Neural cell (in vitro differentiated cells): ENCODE measurements around the gene MMRN1. TPM values are rescaled to one million over a fixed set of nuclear protein-coding genes. Genes with fewer than 3 reads are reported as not detected.

Experiments
- H2AFZ ChIP-seq: fragments of 200-600, 300-800 bp; sonication (generic), shearing (Covaris generic); 2 replicates; pipeline ENCODE4 v1.6.0; 2014; ENCODE audit warnings: low read depth, mild to moderate bottlenecking, antibody characterized with exemption, low read length, moderate library complexity
- H3F3A ChIP-seq: fragments of 200-600 bp; shearing (Covaris generic); 2 replicates; pipeline ENCODE4 v1.6.1; 2016; ENCODE audit warnings: mild to moderate bottlenecking, moderate library complexity, mixed read lengths, antibody characterized with exemption, low read length; ENCODE audit not compliant: insufficient read depth, poor library complexity, severe bottlenecking
- H3K27ac ChIP-seq: fragments of 200-600, 300-800 bp; sonication (generic), shearing (Covaris generic); 2 replicates; pipeline ENCODE4 v1.5.1; 2014; ENCODE audit warnings: mild to moderate bottlenecking, low read length, moderate library complexity
- H3K27me3 ChIP-seq: fragments of 300-800, 200-600 bp; sonication (generic), shearing (Covaris generic); 2 replicates; pipeline ENCODE4 v1.6.0; 2014; ENCODE audit warnings: mild to moderate bottlenecking, low read depth, low read length, moderate library complexity; ENCODE audit not compliant: insufficient read depth
- H3K36me3 ChIP-seq: fragments of 300-800, 200-600 bp; sonication (generic), shearing (Covaris generic); 2 replicates; pipeline ENCODE4 v1.5.1; 2014; ENCODE audit warnings: mild to moderate bottlenecking, antibody characterized with exemption, low read length, moderate library complexity; ENCODE audit not compliant: insufficient read depth
- H3K4me2 ChIP-seq: fragments of 300-800, 200-600 bp; sonication (generic), shearing (Covaris generic); 2 replicates; pipeline ENCODE4 v1.6.0; 2014; ENCODE audit warnings: mild to moderate bottlenecking, low read length
- H3K4me3 ChIP-seq: fragments of 300-800, 200-600 bp; sonication (generic), shearing (Covaris generic); 2 replicates; pipeline ENCODE4 v1.5.1; 2014; ENCODE audit warnings: mild to moderate bottlenecking, low read length, moderate library complexity
- H3K79me2 ChIP-seq: fragments of 200-600 bp; shearing (Covaris generic); replicated peaks from 2 replicates; pipeline ENCODE4 v1.6.0; 2014; ENCODE audit warnings: mild to moderate bottlenecking, low read length, moderate library complexity; ENCODE audit not compliant: insufficient read depth
- H3K9ac ChIP-seq: fragments of 300-800, 200-600 bp; sonication (generic), shearing (Covaris generic); 2 replicates; pipeline ENCODE4 v1.6.1; 2016; ENCODE audit warnings: mild to moderate bottlenecking, low read length, mixed read lengths
- H3K9me2 ChIP-seq: fragments of 200-600 bp; shearing (Covaris generic); 2 replicates; pipeline ENCODE4 v1.6.1; 2016; ENCODE audit warnings: mild to moderate bottlenecking, low read length, mixed read lengths; ENCODE audit not compliant: insufficient read depth
- H3K9me3 ChIP-seq: fragments of 200-600, 300-800 bp; sonication (generic), shearing (Covaris generic); 2 replicates; pipeline ENCODE4 v1.6.1; 2016; ENCODE audit warnings: mild to moderate bottlenecking, mixed run types, low read length, moderate library complexity, mixed read lengths
- H4K20me1 ChIP-seq: fragments of 200-600 bp; shearing (Covaris generic); 2 replicates; pipeline ENCODE4 v1.6.1; 2016; ENCODE audit warnings: mild to moderate bottlenecking, mixed run types; ENCODE audit not compliant: insufficient read depth
- CTCF ChIP-seq: fragments of 450-650 bp; IDR thresholded peaks from 2 replicates; pipeline ENCODE4 v1.5.1; 2014; ENCODE audit warnings: antibody characterized with exemption, mild to moderate bottlenecking, moderate library complexity; ENCODE audit not compliant: poor library complexity, severe bottlenecking
- EP300 ChIP-seq: fragments of 450-650 bp; conservative IDR thresholded peaks from 2 replicates; pipeline ENCODE4 v1.6.1; 2014; ENCODE audit warnings: antibody characterized with exemption, mild to moderate bottlenecking, moderate library complexity; ENCODE audit not compliant: poor library complexity, severe bottlenecking
- EZH2 ChIP-seq: fragments of 200-600, 300-800 bp; shearing (Covaris generic), sonication (generic); IDR thresholded peaks from 2 replicates; pipeline ENCODE4 v1.6.1; 2014; ENCODE audit warnings: antibody characterized with exemption, low read length, borderline replicate concordance, mild to moderate bottlenecking; ENCODE audit not compliant: insufficient read depth, poor library complexity, severe bottlenecking
- MXI1 ChIP-seq: fragments of 450-650 bp; conservative IDR thresholded peaks from 2 replicates; pipeline ENCODE4 v1.6.1; 2014; ENCODE audit warnings: antibody characterized with exemption, mild to moderate bottlenecking; ENCODE audit not compliant: poor library complexity, severe bottlenecking
- POLR2AphosphoS5 ChIP-seq: IDR thresholded peaks from 2 replicates; pipeline ENCODE4 v1.6.1; 2012
- RAD21 ChIP-seq: fragments of 450-650 bp; conservative IDR thresholded peaks from 2 replicates; pipeline ENCODE4 v1.6.1; 2014; ENCODE audit warnings: antibody characterized with exemption, mild to moderate bottlenecking, moderate library complexity
- REST ChIP-seq: IDR thresholded peaks from 2 replicates; pipeline ENCODE4 v1.6.1; 2012; ENCODE audit warnings: borderline replicate concordance
- SMC3 ChIP-seq: fragments of 450-650 bp; conservative IDR thresholded peaks from 2 replicates; pipeline ENCODE4 v1.6.1; 2014; ENCODE audit warnings: antibody characterized with exemption, mild to moderate bottlenecking, moderate library complexity; ENCODE audit not compliant: poor library complexity
- TAF1 ChIP-seq: IDR thresholded peaks from 2 replicates; pipeline ENCODE4 v1.6.1; 2012; ENCODE audit warnings: low read depth
- polyA plus RNA-seq: library from polyadenylated mRNA; depleted of rRNA; stranded (reverse); fragments of >200 nt; gene quantifications from 2 replicates; pipeline ENCODE4 v1.2.3, GENCODE V29; 2014

The MMRN1 gene
- polyA plus RNA-seq, 1 donor from 2014 or later = 2.2 TPM

- Histone ChIP-seq H2AFZ (no peak overlapping the region), H3K4me2 (no peak overlapping the region), H3K79me2 (no peaks in the 10 kb centered on the region), H4K20me1 (no peaks in the 10 kb centered on the region), H3K4me3 (no peak overlapping the region), H3F3A (no peaks in the 10 kb centered on the region), H3K36me3 (no peaks in the 10 kb centered on the region), H3K9ac (no peak overlapping the region), H3K27ac (no peak overlapping the region), H3K27me3 (no peaks in the 10 kb centered on the region), H3K9me2 (no peaks in the 10 kb centered on the region), H3K9me3 (no peaks in the 10 kb centered on the region)
- TF ChIP-seq POLR2AphosphoS5 (peak; percentile 57), TAF1 (no peak), EP300 (peak; percentile 67)
Measured at GRCh38 chr4:89981789-89982334, 87.2 kb downstream of the MMRN1 start.

- Histone ChIP-seq H3K9ac (no peak overlapping the region), H3K4me3 (no peak overlapping the region), H3K27ac (no peak overlapping the region), H3K27me3 (no peaks in the 10 kb centered on the region), H2AFZ (no peak overlapping the region), H3F3A (no peaks in the 10 kb centered on the region), H3K79me2 (no peaks in the 10 kb centered on the region), H3K9me3 (no peaks in the 10 kb centered on the region), H3K36me3 (no peaks in the 10 kb centered on the region), H3K9me2 (no peaks in the 10 kb centered on the region), H4K20me1 (no peaks in the 10 kb centered on the region), H3K4me2 (no peak overlapping the region)
- TF ChIP-seq MXI1 (no peak), EP300 (no peak), POLR2AphosphoS5 (no peak), CTCF (no peak), TAF1 (no peak)
Measured at GRCh38 chr4:89988268-89988667, 93.6 kb downstream of the MMRN1 start.

GRCh38 chr4:89992744-89993143 is 98.1 kb downstream of the MMRN1 start:
- H3K4me3 ChIP-seq = no peak overlapping the region
- no peak overlapping the region for H3K9ac ChIP-seq
- no peak overlapping the region for H2AFZ ChIP-seq
- no peaks in the 10 kb centered on the region for H4K20me1 ChIP-seq
- no peaks in the 10 kb centered on the region for H3K27me3 ChIP-seq
- no peaks in the 10 kb centered on the region for H3K79me2 ChIP-seq
- H3K36me3 ChIP-seq = no peaks in the 10 kb centered on the region
- TF ChIP-seq SMC3 = no peak
- TF ChIP-seq CTCF = no peak
- TF ChIP-seq RAD21 = no peak
- TF ChIP-seq MXI1 = no peak
- no peak for TF ChIP-seq TAF1
- TF ChIP-seq REST = no peak
- no peak for TF ChIP-seq POLR2AphosphoS5
- no peak for TF ChIP-seq EP300
- no peak for TF ChIP-seq EZH2
- H3K27ac ChIP-seq = no peak overlapping the region
- H3K4me2 ChIP-seq = no peak overlapping the region
- no peaks in the 10 kb centered on the region for H3K9me3 ChIP-seq
- no peaks in the 10 kb centered on the region for H3F3A ChIP-seq
- no peaks in the 10 kb centered on the region for H3K9me2 ChIP-seq
